ENCODE results near the gene PER2. TPM values are rescaled to one million over a fixed set of nuclear protein-coding genes. Genes with fewer than 3 reads are reported as not detected.

Gene PER2
- total and polyA plus RNA-seq, 2 of the 13 experiments (the other 11 are each of a cell fraction or from before 2014, with no cell fraction given), result 5.1 to 9.4 TPM

DNA sequence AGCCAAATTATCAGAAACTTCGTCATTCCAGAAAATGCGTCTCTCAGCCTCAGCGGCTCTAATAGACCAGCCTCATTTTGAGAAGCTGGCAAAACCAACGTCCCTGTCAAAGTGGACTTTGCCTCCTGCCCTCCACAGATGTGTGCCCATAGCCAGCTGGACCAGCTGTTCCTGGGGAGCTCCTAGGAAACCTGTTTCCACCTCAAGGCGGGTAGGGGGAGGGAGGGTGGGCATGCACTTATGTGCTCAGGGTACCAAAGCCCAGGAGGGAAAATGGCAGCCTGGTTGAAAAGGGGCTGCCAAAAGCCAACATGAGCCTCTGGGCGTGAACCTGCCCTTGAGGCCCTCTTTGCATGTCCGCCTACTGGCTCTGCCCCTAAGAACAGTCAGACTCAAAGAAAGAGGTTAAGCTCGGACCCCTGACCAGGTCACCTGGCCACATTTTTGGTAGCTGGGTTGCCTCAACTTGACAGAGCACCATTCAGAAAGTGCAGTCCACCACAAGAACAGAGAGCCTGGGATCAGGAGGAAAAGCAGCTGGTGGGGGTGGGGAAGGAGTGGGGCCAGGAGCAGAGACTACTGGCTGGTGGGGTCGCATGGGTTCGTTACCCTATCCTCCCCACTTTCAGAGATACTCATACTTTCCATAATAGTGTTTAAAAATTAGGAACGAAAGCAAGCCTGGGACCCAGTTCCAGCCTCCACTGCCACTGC lies 3.5 kb downstream of the PER2 start (continued):
- TF ChIP-seq ERF (CRISPR knock-in tag; IDR thresholded peaks at IDR 0.05), result peak; percentile 4; the same call in 1 of the 2 replicates

DNA sequence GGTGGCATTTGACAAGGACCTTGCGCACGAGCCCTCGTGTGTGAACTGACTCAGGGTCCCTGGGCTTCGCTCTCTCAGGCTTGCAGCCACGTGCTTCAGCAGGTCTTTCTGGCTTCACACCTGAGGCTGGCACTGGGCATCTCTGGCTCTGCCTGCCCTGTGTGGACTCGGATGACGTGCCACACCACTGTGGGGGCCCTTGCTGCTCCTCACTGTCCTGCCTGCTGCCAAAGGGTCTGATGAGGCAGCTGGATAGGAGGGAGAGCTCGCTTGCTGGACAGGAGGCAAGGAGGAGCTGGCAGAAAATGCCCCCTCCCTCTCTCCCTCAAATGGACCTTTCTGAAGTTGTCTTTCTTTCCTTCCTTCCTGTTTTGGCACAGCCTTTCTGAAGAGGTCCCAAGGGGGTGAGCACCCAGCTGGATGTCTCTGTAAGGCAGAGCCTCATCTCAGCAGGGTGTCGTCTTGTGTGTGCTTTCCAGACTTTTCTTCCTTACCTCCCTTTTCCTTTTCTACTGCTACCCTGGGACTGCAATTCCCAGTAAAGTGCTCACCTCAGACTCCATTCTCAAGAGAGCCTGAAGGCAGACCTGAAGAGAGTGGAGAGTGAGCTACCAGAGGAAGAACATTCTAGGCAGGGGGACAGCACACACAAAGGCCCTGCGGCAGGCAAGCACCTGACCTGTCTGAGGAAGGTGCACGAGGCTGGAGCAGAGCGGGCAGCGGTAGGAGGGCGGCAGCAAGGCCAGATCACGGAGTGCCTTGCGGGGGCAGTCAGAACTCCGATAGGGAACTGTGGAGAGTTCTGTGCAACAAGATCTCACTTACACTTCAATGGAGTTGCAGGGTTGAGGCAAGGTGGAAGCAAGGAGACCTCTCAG lies 5.3 kb downstream of the PER2 start:
- CTCF ChIA-PET (ENCODE audit: low intra/inter-chr PET ratio, low total read pairs), result interaction anchor here (1.4 kb wide), 1 partner anchor 26 kb away, joined by 3 read pairs; no protein-coding TSS in a partner anchor
- H2AFZ ChIP-seq (ENCODE audit: low read length), result no peak overlapping the region
- no TSS peak for BruUV-seq (replicated peaks)
- H3K27me3 ChIP-seq (ENCODE audit: control insufficient read depth in 1 of 2, insufficient read depth in 2 of 2, low read length in 2 of 2), result no peaks in the 10 kb centered on the region; a peak in 1 of 5 replicates
- POLR2A ChIA-PET, result interaction anchor here (0.7 to 7.3 kb wide), 2 partner anchors 9 to 19 kb away, joined by 3 to 44 read pairs; no protein-coding TSS in a partner anchor
- ATAC-seq (no peak), DNase-seq (ENCODE audit: low spot score) (no peak), FAIRE-seq (no peak)
- H3K9ac ChIP-seq (ENCODE audit: insufficient read depth, low read depth, low read length), result no peak overlapping the region
- no peak overlapping the region for H3K4me3 ChIP-seq (replicated peaks in 1 of 3; ENCODE audit: insufficient read depth in 1 of 3, low read depth in 2 of 3, low read length in 3 of 3)
- WGBS (ENCODE audit: low lambda C conversion rate), result 97% methylated on average over 13 of the region's 17 CpGs
- TF ChIP-seq, protein P1, sequence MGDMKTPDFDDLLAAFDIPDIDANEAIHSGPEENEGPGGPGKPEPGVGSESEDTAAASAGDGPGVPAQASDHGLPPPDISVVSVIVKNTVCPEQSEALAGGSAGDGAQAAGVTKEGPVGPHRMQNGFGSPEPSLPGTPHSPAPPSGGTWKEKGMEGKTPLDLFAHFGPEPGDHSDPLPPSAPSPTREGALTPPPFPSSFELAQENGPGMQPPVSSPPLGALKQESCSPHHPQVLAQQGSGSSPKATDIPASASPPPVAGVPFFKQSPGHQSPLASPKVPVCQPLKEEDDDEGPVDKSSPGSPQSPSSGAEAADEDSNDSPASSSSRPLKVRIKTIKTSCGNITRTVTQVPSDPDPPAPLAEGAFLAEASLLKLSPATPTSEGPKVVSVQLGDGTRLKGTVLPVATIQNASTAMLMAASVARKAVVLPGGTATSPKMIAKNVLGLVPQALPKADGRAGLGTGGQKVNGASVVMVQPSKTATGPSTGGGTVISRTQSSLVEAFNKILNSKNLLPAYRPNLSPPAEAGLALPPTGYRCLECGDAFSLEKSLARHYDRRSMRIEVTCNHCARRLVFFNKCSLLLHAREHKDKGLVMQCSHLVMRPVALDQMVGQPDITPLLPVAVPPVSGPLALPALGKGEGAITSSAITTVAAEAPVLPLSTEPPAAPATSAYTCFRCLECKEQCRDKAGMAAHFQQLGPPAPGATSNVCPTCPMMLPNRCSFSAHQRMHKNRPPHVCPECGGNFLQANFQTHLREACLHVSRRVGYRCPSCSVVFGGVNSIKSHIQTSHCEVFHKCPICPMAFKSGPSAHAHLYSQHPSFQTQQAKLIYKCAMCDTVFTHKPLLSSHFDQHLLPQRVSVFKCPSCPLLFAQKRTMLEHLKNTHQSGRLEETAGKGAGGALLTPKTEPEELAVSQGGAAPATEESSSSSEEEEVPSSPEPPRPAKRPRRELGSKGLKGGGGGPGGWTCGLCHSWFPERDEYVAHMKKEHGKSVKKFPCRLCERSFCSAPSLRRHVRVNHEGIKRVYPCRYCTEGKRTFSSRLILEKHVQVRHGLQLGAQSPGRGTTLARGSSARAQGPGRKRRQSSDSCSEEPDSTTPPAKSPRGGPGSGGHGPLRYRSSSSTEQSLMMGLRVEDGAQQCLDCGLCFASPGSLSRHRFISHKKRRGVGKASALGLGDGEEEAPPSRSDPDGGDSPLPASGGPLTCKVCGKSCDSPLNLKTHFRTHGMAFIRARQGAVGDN (CRISPR knock-in tag; IDR thresholded peaks at IDR 0.05), result peak; percentile 15; the same call in 1 of the 2 replicates
- no peak for TF ChIP-seq ZKSCAN8 (CRISPR knock-in tag; IDR thresholded peaks at IDR 0.05; ENCODE audit: borderline replicate concordance)
- H3K4me2 ChIP-seq (ENCODE audit: low read depth, low read length), result no peak overlapping the region
- peaks cover 17% of the 10 kb centered on the region; the same call in 1 of the 2 replicates for H4K20me1 ChIP-seq (ENCODE audit: insufficient read depth, low read length)
- H3K27ac ChIP-seq (ENCODE audit: extremely low read length, insufficient read depth, low read length), result no peak overlapping the region
- H3K79me2 ChIP-seq (ENCODE audit: insufficient read depth, low read length), result peaks cover 96% of the 10 kb centered on the region
- H3K9me3 ChIP-seq (ENCODE audit: low read length), result no peaks in the 10 kb centered on the region
- H3K4me1 ChIP-seq (ENCODE audit: insufficient read depth, low read length), result peaks cover 71% of the 10 kb centered on the region
- H3K36me3 ChIP-seq (replicated peaks in 1 of 2; ENCODE audit: control insufficient read depth in 1 of 2, insufficient read depth in 2 of 2, low read length in 2 of 2), result peaks cover 4 to 13% of the 10 kb centered on the region in 2 experiments; a peak in 1 of 5 replicates
- intact Hi-C loops (cut with micrococcal nuclease; ENCODE audit: unreplicated experiment), result no loop called here
- in situ Hi-C loops (cut with HindIII; ENCODE audit: extremely low pct_ligation_motif_present, low pct_unique_long_range_greater_than_20kb), result no loop called here
